AG04450 (cell line): ENCODE results near the gene DRD1. TPM values are rescaled to one million over a fixed set of nuclear protein-coding genes. Genes with fewer than 3 reads are reported as not detected.

Experiments used
- CTCF ChIA-PET: fragments of 300-600, 350-600 bp; formaldehyde crosslinking; extraction: SDS; loops from one replicate; lab custom pipeline; 2022; ENCODE audit warnings: antibody characterized with exemption, inconsistent platforms; lab: Charles Lee
- POLR2A ChIA-PET: fragments of 350-600 bp; formaldehyde crosslinking; extraction: SDS; loops from one replicate; lab custom pipeline; 2021; ENCODE audit warnings: antibody characterized with exemption, inconsistent platforms; lab: Yijun Ruan, JAX
- DNase-seq: peaks from one replicate; pipeline ENCODE4 v3.0.0-alpha.2; 2011; ENCODE audit warnings: low read depth, low spot score
- H3K27ac ChIP-seq: one replicate; pipeline ENCODE4 v1.5.1; 2012; ENCODE audit warnings: low read depth, low read length, control low read depth
- H3K27me3 ChIP-seq: one replicate; pipeline ENCODE4 v1.6.0; 2012; ENCODE audit warnings: low read length; ENCODE audit not compliant: control insufficient read depth, insufficient read depth
- H3K4me3 ChIP-seq: 2 replicates; pipeline ENCODE4 v1.5.1; 2011; ENCODE audit warnings: mild to moderate bottlenecking, low read depth, low read length, control low read depth
- H3K9me3 ChIP-seq: 2 replicates; pipeline ENCODE4 v1.5.1; 2012; ENCODE audit warnings: low read length; ENCODE audit not compliant: control insufficient read depth, insufficient read depth
- CTCF ChIP-seq: IDR thresholded peaks from 2 replicates; pipeline ENCODE4 v1.5.1; 2011; ENCODE audit warnings: low read depth, low read length, control low read depth, inconsistent platforms
- polyA plus RNA-seq: library from polyadenylated mRNA; depleted of rRNA; stranded (reverse); fragments of >200 nt; gene quantifications from 2 replicates; pipeline ENCODE4 v1.2.3, GENCODE V29; 2011

DRD1 gene
- polyA plus RNA-seq, 1 experiment: 0.11 TPM

GRCh38 chr5:175483337-175483736 is 39.4 kb upstream of the DRD1 start:
- H3K27me3 ChIP-seq: no peaks in the 10 kb centered on the region
- DNase-seq: no peak
- H3K27ac ChIP-seq: no peak overlapping the region
- TF ChIP-seq CTCF: no peak
- peaks cover 5% of the 10 kb centered on the region; the same call in 1 of the 2 replicates for H3K9me3 ChIP-seq
- H3K4me3 ChIP-seq: no peak overlapping the region
- ChIA-PET POLR2A (no interaction called here), CTCF (no interaction called here)

GRCh38 chr5:175479125-175479881 is 35.3 kb upstream of the DRD1 start:
- CTCF ChIA-PET: interaction anchor here (0.6 to 6.3 kb wide), 3 partner anchors 10 to 50 kb away, joined by 3 to 50 read pairs (median 3); no protein-coding TSS in a partner anchor
- Histone ChIP-seq H3K27me3 (peaks cover 7% of the 10 kb centered on the region), H3K27ac (peak overlapping the region; percentile 21), H3K9me3 (peaks cover 3% of the 10 kb centered on the region; the same call in 1 of the 2 replicates), H3K4me3 (peak overlapping the region; percentile 90)
- TF ChIP-seq CTCF: no peak
- POLR2A ChIA-PET: no interaction called here
- DNase-seq: no peak

- TF ChIP-seq CTCF: no peak
- POLR2A ChIA-PET: interaction anchor here (0.6 to 0.9 kb wide), 4 partner anchors 8 to 89 kb away, joined by 3 to 7 read pairs (median 4); no protein-coding TSS in a partner anchor
- Histone ChIP-seq H3K27me3 (peaks cover 7% of the 10 kb centered on the region), H3K4me3 (peak within 1 kb of the TSS; percentile 90), H3K27ac (peak within 1 kb of the TSS; percentile 21), H3K9me3 (no peaks in the 10 kb centered on the region; the same call in 1 of the 2 replicates)
- CTCF ChIA-PET: interaction anchor here (6.3 kb wide), 1 partner anchor 14 kb away, joined by 50 read pairs; no protein-coding TSS in a partner anchor
- DNase-seq: no peak
Measured at GRCh38 chr5:175478384-175479124, 34.6 kb upstream of the DRD1 start, which contains the start of gene SFXN1. Gene SFXN1 (plus strand): TSS chr5:175478560. CDS start chr5:175492104, 13,544 bp downstream.

GRCh38 chr5:175478008-175478383 is 34.0 kb upstream of the DRD1 start:
- peak overlapping the region; percentile 90 for H3K4me3 ChIP-seq
- H3K9me3 ChIP-seq: no peaks in the 10 kb centered on the region; the same call in 1 of the 2 replicates
- no peak overlapping the region for H3K27ac ChIP-seq
- peaks cover 7% of the 10 kb centered on the region for H3K27me3 ChIP-seq
- CTCF ChIA-PET: interaction anchor here (6.3 kb wide), 1 partner anchor 13 kb away, joined by 50 read pairs; no protein-coding TSS in a partner anchor
- POLR2A ChIA-PET: interaction anchor here (0.6 to 0.9 kb wide), 4 partner anchors 9 to 89 kb away, joined by 3 to 7 read pairs (median 4); no protein-coding TSS in a partner anchor
- no peak for DNase-seq
- TF ChIP-seq CTCF: no peak
